ENCODE measurements around the gene HIF3A. TPM values are rescaled to one million over a fixed set of nuclear protein-coding genes. Genes with fewer than 3 reads are reported as not detected.

The HIF3A gene
- total RNA-seq, 1 experiment from 2014 or later, result 31.9 TPM

DNA sequence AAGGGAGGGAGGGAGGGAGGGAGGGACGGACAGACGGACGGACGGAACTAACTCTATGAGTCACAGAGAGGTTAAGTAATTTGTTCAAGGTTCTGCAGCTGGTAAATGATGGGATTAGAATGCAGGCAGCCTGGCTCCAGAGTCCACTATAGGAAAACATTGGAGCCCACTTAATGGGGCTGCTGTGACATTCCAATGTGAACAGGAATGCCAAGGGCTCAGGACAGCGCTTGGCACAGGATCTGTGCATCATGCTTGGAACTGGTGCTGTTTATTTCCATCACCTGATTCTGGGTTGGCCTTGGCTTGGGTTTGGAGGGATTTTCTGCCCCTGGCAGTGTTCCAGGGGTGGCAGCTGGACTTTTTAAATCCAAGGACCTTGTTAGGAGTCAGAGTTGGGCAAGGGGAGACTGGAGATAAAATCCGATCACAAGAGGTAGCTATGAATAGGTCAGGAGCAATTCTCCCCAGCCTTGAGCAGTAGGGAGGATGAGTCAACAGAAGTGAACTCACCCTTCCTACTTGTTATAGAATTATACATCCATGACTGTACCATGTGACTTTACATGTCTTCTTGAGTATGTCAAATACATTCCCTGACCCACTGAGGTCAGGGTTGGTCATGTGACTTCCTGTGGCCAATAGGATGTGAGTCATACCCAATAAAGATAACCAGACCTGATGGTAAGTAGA is 7.8 kb upstream of the HIF3A start:
- Mint-ChIP-seq H3K27ac (no peak overlapping the region), H3K9me3 (peaks cover 0 to 3% of the 10 kb centered on the region in 2 experiments; a peak in 1 of 5 replicates), H3K36me3 (ENCODE audit: insufficient read depth in 1 of 3, low read depth in 3 of 3) (no peaks in the 10 kb centered on the region), H3K4me3 (no peak overlapping the region), H3K4me1 (peaks cover 0 to 2% of the 10 kb centered on the region in 2 experiments; a peak in 1 of 4 replicates), H3K27me3 (ENCODE audit: low read depth) (peaks cover 10% of the 10 kb centered on the region)
- Histone ChIP-seq H3K79me2 (ENCODE audit: insufficient read depth, low read length) (no peaks in the 10 kb centered on the region), H2BK5ac (ENCODE audit: insufficient read length, low read length) (no peak overlapping the region), H3K4me2 (ENCODE audit: insufficient read depth, insufficient read length, low read length) (no peak overlapping the region), H3K27ac (ENCODE audit: insufficient read length, low read depth, low read length) (no peak overlapping the region), H2BK15ac (ENCODE audit: low read depth, low read length) (no peak overlapping the region), H2BK20ac (ENCODE audit: low read depth, low read length, poor library complexity, severe bottlenecking) (no peak overlapping the region), H3K4ac (ENCODE audit: low read depth, low read length) (no peak overlapping the region), H3K23me2 (ENCODE audit: insufficient read length, low read depth, low read length, poor library complexity, severe bottlenecking) (no peaks in the 10 kb centered on the region), H3K56ac (ENCODE audit: insufficient read length, low read depth, low read length) (no peak overlapping the region), H4K20me1 (ENCODE audit: control insufficient read depth, insufficient read depth, insufficient read length) (no peaks in the 10 kb centered on the region), H3K18ac (ENCODE audit: insufficient read length, low read depth, low read length) (no peak overlapping the region), H3K23ac (ENCODE audit: insufficient read length, low read depth, low read length) (no peak overlapping the region), H4K5ac (ENCODE audit: insufficient read length, low read depth, low read length) (no peak overlapping the region), H3K4me1 (ENCODE audit: insufficient read depth, low read length) (no peaks in the 10 kb centered on the region), H3T11ph (ENCODE audit: low read length) (no peak overlapping the region), H4K91ac (ENCODE audit: insufficient read length, low read depth, low read length) (no peak overlapping the region), H3K27me3 (ENCODE audit: insufficient read depth, low read length) (no peaks in the 10 kb centered on the region), H3K14ac (ENCODE audit: insufficient read depth, low read length) (no peak overlapping the region), H2AK5ac (ENCODE audit: insufficient read length, low read length) (no peak overlapping the region), H2BK120ac (ENCODE audit: low read depth, low read length, poor library complexity, severe bottlenecking) (no peak overlapping the region), H3K9me3 (ENCODE audit: control insufficient read depth, low read depth, low read length) (no peaks in the 10 kb centered on the region), H3K79me1 (ENCODE audit: insufficient read depth, low read depth, low read length, poor library complexity, severe bottlenecking) (no peaks in the 10 kb centered on the region), H4K8ac (replicated peaks; ENCODE audit: insufficient read length, low read depth, low read length) (no peak overlapping the region), H2BK12ac (ENCODE audit: insufficient read length, low read depth, low read length) (no peak overlapping the region), H2AFZ (ENCODE audit: low read length) (no peak overlapping the region), H3K9ac (ENCODE audit: extremely low read depth, insufficient read length, low read length) (no peak overlapping the region)
- no peak for TF ChIP-seq CTCF (conservative IDR thresholded peaks at IDR 0.05)
- DNase-seq, result no peak
- no CpG with 5 or more reads among the region's 6 CpGs for WGBS (ENCODE audit: extremely low coverage, insufficient read length, low lambda C conversion rate)

Measured in H9 (cell line).